OCI-LY3 (cell line): ENCODE results near the gene AKR1C1.
"Not testable (repeated sequence)": the region's sequence is repeated elsewhere in the genome, so short reads cannot be mapped to it uniquely, and the experiment has no call there.

ENCODE experiments used
- H2AFZ ChIP-seq: fragments of 200-600, 300-600 bp; shearing (Covaris generic); 2 replicates; pipeline ENCODE4 v1.6.0; 2014; ENCODE audit warnings: antibody characterized with exemption, low read depth, low read length
- H3K27ac ChIP-seq: fragments of 200-600, 300-600 bp; sonication (generic); 2 replicates; pipeline ENCODE4 v1.5.1; 2014; ENCODE audit warnings: mild to moderate bottlenecking, low read length, moderate library complexity, mixed read lengths
- H3K27me3 ChIP-seq: fragments of 200-600, 300-600 bp; sonication (generic); 2 replicates; pipeline ENCODE4 v1.6.1; 2014; ENCODE audit warnings: low read depth, low read length, mixed read lengths
- H3K36me3 ChIP-seq: fragments of 200-600, 300-600 bp; sonication (generic); replicated peaks from 2 replicates; pipeline ENCODE3; 2014; ENCODE audit warnings: low read depth, low read length, mixed read lengths
- H3K4me1 ChIP-seq: fragments of 300-600, 200-600 bp; sonication (generic); 2 replicates; pipeline ENCODE4 v1.6.1; 2014; ENCODE audit warnings: low read length, mixed read lengths
- H3K4me2 ChIP-seq: fragments of 200-600, 300-600 bp; sonication (generic); 2 replicates; pipeline ENCODE4 v1.6.1; 2014; ENCODE audit warnings: low read length, mixed read lengths
- H3K4me3 ChIP-seq: fragments of 300-600, 200-600 bp; sonication (generic); 2 replicates; pipeline ENCODE4 v1.5.1; 2014; ENCODE audit warnings: antibody characterized with exemption, mild to moderate bottlenecking, low read length, moderate library complexity
- H3K79me2 ChIP-seq: fragments of 300-600, 200-600 bp; shearing (Covaris generic); 2 replicates; pipeline ENCODE4 v1.6.1; 2014; ENCODE audit warnings: mild to moderate bottlenecking, low read length, mixed read lengths
- H3K9ac ChIP-seq: fragments of 300-600, 200-600 bp; shearing (Covaris generic); 2 replicates; pipeline ENCODE4 v1.6.0; 2014; ENCODE audit warnings: mild to moderate bottlenecking, low read length, moderate library complexity
- H3K9me3 ChIP-seq: fragments of 200-600, 300-600 bp; shearing (Covaris generic); 2 replicates; pipeline ENCODE4 v1.6.1; 2014; ENCODE audit warnings: low read length, mixed read lengths; ENCODE audit not compliant: insufficient read depth
- H4K20me1 ChIP-seq: fragments of 200-600, 300-600 bp; sonication (generic); 2 replicates; pipeline ENCODE4 v1.6.1; 2016; ENCODE audit warnings: low read length, mixed read lengths; ENCODE audit not compliant: insufficient read depth
- CTCF ChIP-seq: fragments of 200-600, 300-600 bp; sonication (generic); IDR thresholded peaks from 2 replicates; pipeline ENCODE4 v1.5.1; 2014; ENCODE audit warnings: antibody characterized with exemption, low read length, low read depth
- EZH2phosphoT487 ChIP-seq: fragments of 200-600 bp; shearing (Covaris generic); IDR thresholded peaks from 2 replicates; pipeline ENCODE4 v1.6.1; 2018; ENCODE audit warnings: antibody characterized with exemption, mixed run types, low read depth

Gene AKR1C1

DNA sequence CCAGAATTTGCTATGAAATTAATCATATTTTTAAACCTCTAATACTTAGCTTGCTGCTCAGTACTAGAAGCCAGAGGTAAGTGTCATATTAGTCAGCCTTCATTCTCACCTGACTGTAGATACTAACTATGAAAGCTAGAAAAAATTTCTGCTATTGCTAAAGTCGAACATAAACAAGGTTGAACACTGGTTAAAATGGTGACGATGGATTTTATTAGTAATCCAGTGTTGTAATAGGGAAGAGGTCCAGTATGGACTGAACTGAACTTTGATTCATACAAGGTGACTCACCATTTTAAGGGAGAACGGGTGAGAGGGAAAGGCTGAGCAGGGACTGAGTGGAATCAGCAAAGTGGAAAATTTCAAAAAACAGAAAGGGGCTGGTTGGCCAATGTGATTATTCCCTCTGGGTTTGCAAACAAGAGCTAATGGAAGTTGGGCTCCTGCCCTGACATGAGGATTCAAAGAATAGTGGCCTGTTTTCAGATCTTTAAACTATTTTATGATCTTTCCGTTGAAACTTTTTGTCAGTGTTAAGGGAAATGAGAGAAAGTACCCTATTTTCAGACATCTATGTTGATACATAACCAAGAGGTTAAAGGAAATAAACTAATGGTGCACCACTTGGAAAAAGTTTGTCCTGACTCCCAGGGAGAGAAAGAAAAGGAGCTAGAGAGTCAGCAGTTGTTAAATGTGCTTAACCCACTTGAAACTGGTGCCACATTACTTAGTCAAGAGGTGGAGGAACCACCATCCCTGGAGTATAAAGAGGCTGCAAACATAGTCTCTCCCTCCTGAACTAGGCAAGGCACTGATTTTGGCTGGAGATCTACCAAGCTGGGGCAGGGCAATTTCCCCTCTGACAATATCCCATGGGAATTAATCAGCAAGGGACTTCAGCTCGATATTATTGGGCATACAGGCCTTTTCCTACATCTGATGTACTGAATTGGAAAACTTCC is 15.3 kb upstream of the AKR1C1 start:
- Histone ChIP-seq H2AFZ (no peak overlapping the region), H3K27ac (no peak overlapping the region)
- no peak for TF ChIP-seq CTCF
- TF ChIP-seq EZH2phosphoT487, result no peak

DNA sequence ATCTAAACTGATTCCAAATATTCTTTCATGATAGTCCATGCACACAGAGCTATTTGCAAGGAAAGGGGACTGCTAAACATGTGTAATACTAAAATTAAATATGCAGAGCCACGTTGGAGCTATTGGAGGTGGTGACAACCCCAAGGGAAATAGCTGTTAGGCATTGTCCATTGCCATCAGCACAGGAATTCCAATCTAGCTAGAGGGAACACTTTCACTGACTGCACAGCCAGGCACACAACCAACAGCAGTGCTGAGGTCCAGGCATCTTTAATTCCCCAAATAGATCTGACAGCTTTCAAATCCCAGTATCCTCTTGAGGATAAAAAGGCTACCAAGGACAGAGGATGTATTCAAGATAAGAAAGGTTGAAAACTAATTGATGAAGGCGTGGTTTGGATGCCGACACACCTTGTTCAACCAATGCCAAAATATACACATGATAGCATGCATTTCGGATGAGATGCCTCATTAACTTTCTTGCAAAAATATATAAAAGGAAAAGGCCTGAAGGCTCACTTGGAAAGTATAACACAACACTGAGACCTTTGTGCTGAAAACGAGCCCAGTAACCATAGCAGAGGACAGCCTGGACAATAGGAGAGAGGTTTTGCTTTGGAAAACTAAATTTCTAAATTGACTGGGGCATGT is 11.6 kb upstream of the AKR1C1 start:
- H3K4me1 ChIP-seq, H3K79me2 ChIP-seq, H3K9ac ChIP-seq, H2AFZ ChIP-seq, H3K27ac ChIP-seq, H4K20me1 ChIP-seq, H3K36me3 ChIP-seq, H3K9me3 ChIP-seq, H3K27me3 ChIP-seq, H3K4me2 ChIP-seq, H3K4me3 ChIP-seq: not testable (repeated sequence)

More for the DNA sequence above, 15.3 kb upstream of the AKR1C1 start:
- no peak overlapping the region for H3K9ac ChIP-seq
- no peaks in the 10 kb centered on the region for H4K20me1 ChIP-seq
- no peaks in the 10 kb centered on the region for H3K27me3 ChIP-seq
- H3K4me2 ChIP-seq, result no peak overlapping the region
- H3K9me3 ChIP-seq, result no peaks in the 10 kb centered on the region
- H3K79me2 ChIP-seq, result no peaks in the 10 kb centered on the region
- no peak overlapping the region for H3K4me3 ChIP-seq
- no peaks in the 10 kb centered on the region for H3K4me1 ChIP-seq
- no peaks in the 10 kb centered on the region for H3K36me3 ChIP-seq

GRCh38 chr10:4953405-4953804 is 9.8 kb upstream of the AKR1C1 start:
- TF ChIP-seq EZH2phosphoT487 (no peak), CTCF (no peak)
- no peaks in the 10 kb centered on the region for H3K79me2 ChIP-seq
- no peaks in the 10 kb centered on the region for H4K20me1 ChIP-seq
- H3K9ac ChIP-seq, result no peak overlapping the region
- no peaks in the 10 kb centered on the region for H3K36me3 ChIP-seq
- H2AFZ ChIP-seq, result no peak overlapping the region
- H3K4me2 ChIP-seq, result no peak overlapping the region
- H3K27me3 ChIP-seq, result no peaks in the 10 kb centered on the region
- no peak overlapping the region for H3K27ac ChIP-seq
- no peak overlapping the region for H3K4me3 ChIP-seq
- H3K4me1 ChIP-seq, result peaks cover 8% of the 10 kb centered on the region; the same call in 1 of the 2 replicates
- no peaks in the 10 kb centered on the region for H3K9me3 ChIP-seq

- H3K27ac ChIP-seq, H3K36me3 ChIP-seq, H3K4me2 ChIP-seq, H3K27me3 ChIP-seq, H2AFZ ChIP-seq, H4K20me1 ChIP-seq, H3K9me3 ChIP-seq, H3K79me2 ChIP-seq, H3K9ac ChIP-seq, H3K4me3 ChIP-seq, H3K4me1 ChIP-seq: not testable (repeated sequence)
Observed at GRCh38 chr10:4956088-4956487, 7.1 kb upstream of the AKR1C1 start.

DNA sequence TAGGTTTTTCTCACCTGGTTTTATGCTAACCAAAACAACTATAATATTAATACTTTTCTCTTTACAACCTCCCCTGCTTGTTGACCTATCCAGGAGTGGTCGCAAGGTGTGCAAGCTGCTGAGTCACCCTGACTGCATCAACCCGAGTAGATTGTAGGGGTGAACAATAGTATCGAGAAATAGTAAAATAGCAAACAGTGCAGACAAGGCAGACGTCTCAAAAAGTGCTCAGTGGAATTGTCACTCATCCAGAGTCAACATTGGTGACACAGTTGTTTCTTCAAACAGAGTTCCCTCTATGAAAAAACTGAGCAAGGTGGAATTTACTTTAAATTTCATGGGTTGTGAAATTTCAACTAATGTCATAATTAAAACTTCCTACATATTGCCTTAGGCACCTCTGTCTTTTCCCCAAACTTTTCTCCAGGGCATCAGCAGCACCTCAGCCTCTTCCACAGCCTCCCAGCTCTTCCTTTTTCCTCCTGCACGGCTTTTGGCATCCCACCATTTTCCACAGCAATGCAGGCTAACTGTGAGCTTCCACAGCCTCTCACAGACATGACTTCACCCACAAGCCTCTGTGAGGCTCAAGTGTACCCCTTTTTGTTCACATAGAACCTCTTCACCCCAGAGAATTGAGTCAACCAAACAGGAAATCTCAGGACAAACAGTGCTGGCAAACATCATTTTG is 6.1 kb upstream of the AKR1C1 start:
- H3K27me3 ChIP-seq, H3K9ac ChIP-seq, H3K36me3 ChIP-seq, H3K4me1 ChIP-seq, H3K79me2 ChIP-seq, H3K4me3 ChIP-seq, H3K27ac ChIP-seq, H2AFZ ChIP-seq, H3K9me3 ChIP-seq, H3K4me2 ChIP-seq, H4K20me1 ChIP-seq: not testable (repeated sequence)

- not testable (repeated sequence) for H3K9ac ChIP-seq, H2AFZ ChIP-seq, H3K4me2 ChIP-seq, H3K36me3 ChIP-seq, H3K79me2 ChIP-seq, H3K27me3 ChIP-seq, H4K20me1 ChIP-seq, H3K9me3 ChIP-seq, H3K4me3 ChIP-seq, H3K27ac ChIP-seq, H3K4me1 ChIP-seq
Observed at GRCh38 chr10:4961558-4961957, 1.7 kb upstream of the AKR1C1 start.

- H3K27me3 ChIP-seq, H3K4me2 ChIP-seq, H3K9ac ChIP-seq, H3K9me3 ChIP-seq, H3K4me1 ChIP-seq, H4K20me1 ChIP-seq, H3K4me3 ChIP-seq, H3K79me2 ChIP-seq, H3K36me3 ChIP-seq, H2AFZ ChIP-seq, H3K27ac ChIP-seq: not testable (repeated sequence)
Observed at GRCh38 chr10:4962308-4962707, 907 bp upstream of the AKR1C1 start.
